Keratinocyte (primary cell): ENCODE data around the gene JAZF1. TPM values are rescaled to one million over a fixed set of nuclear protein-coding genes. Genes with fewer than 3 reads are reported as not detected.

Experiments
- DNase-seq: peaks from one replicate; pipeline ENCODE4 v3.0.0-alpha.2; 2011; ENCODE audit warnings: low read depth, missing footprints, low spot score
- FAIRE-seq: peaks from 2 replicates; lab custom pipeline; 2011; peaks lifted over from hg19 to GRCh38; lab: Jason Lieb, UNC
- H2AFZ ChIP-seq: 2 replicates; pipeline ENCODE4 v1.6.0; 2012; ENCODE audit warnings: low read length, control low read depth, inconsistent platforms; ENCODE audit not compliant: control insufficient read depth
- H3K27ac ChIP-seq: 2 replicates; pipeline ENCODE4 v1.5.1; 2011; ENCODE audit warnings: low read length; ENCODE audit not compliant: control insufficient read depth, insufficient read depth
- H3K27me3 ChIP-seq: 3 replicates; pipeline ENCODE4 v1.6.0; 2011; ENCODE audit warnings: low read length; ENCODE audit not compliant: control insufficient read depth, insufficient read depth; ENCODE audit errors: extremely low read depth
- H3K36me3 ChIP-seq, 2 experiments: 2 replicates in 1 of 2; 3 replicates in 1 of 2; pipeline ENCODE4 v1.5.1; 2011; ENCODE audit warnings: low read length in 2 of 2, mild to moderate bottlenecking in 1 of 2; ENCODE audit not compliant: control insufficient read depth in 2 of 2, insufficient read depth in 2 of 2; ENCODE audit errors: extremely low read depth in 1 of 2
- H3K4me1 ChIP-seq: 3 replicates; pipeline ENCODE4 v1.5.1; 2011; ENCODE audit warnings: low read length; ENCODE audit not compliant: control insufficient read depth, insufficient read depth; ENCODE audit errors: extremely low read depth
- H3K4me2 ChIP-seq: 3 replicates; pipeline ENCODE4 v1.6.0; 2011; ENCODE audit warnings: low read depth, low read length; ENCODE audit not compliant: control insufficient read depth, insufficient read depth; ENCODE audit errors: extremely low read depth
- H3K4me3 ChIP-seq, 3 experiments: fragments of 200-600 bp in 1 of 3; sonication (generic) in 1 of 3; 2 replicates in 2 of 3; 3 replicates in 1 of 3; pipeline ENCODE4 v1.5.1; 2011 to 2016; ENCODE audit warnings: low read length in 3 of 3, mild to moderate bottlenecking in 3 of 3, control low read depth in 2 of 3, inconsistent platforms in 1 of 3, low read depth in 1 of 3, mixed read lengths in 1 of 3, mixed run types in 1 of 3, moderate library complexity in 1 of 3; ENCODE audit not compliant: control insufficient read depth in 2 of 3, insufficient read depth in 2 of 3; ENCODE audit errors: extremely low read depth in 1 of 3
- H3K79me2 ChIP-seq: 2 replicates; pipeline ENCODE4 v1.6.0; 2012; ENCODE audit warnings: low read length; ENCODE audit not compliant: control insufficient read depth, insufficient read depth
- H3K9ac ChIP-seq: 3 replicates; pipeline ENCODE4 v1.6.0; 2011; ENCODE audit warnings: low read length; ENCODE audit not compliant: control insufficient read depth, insufficient read depth; ENCODE audit errors: extremely low read depth
- H3K9me1 ChIP-seq: 3 replicates; pipeline ENCODE4 v1.6.0; 2011; ENCODE audit warnings: low read length; ENCODE audit not compliant: control insufficient read depth, insufficient read depth; ENCODE audit errors: extremely low read depth
- H3K9me3 ChIP-seq: 2 replicates; pipeline ENCODE4 v1.5.1; 2012; ENCODE audit warnings: low read depth, low read length; ENCODE audit not compliant: control insufficient read depth
- H4K20me1 ChIP-seq: 3 replicates; pipeline ENCODE4 v1.6.0; 2011; ENCODE audit warnings: low read length; ENCODE audit not compliant: control insufficient read depth, insufficient read depth; ENCODE audit errors: extremely low read depth
- CTCF ChIP-seq, 3 experiments: IDR thresholded peaks in 1 of 3; conservative IDR thresholded peaks in 1 of 3; optimal IDR thresholded peaks in 1 of 3; 2 replicates in 2 of 3; 3 replicates in 1 of 3; pipeline versions ENCODE3 to v1.5.1; 2011; ENCODE audit warnings: low read length in 3 of 3, mild to moderate bottlenecking in 3 of 3, moderate library complexity in 2 of 3, control low read depth in 1 of 3, inconsistent platforms in 1 of 3; ENCODE audit not compliant: insufficient read depth in 2 of 3; ENCODE audit errors: extremely low read depth in 1 of 3
- EZH2 ChIP-seq: IDR thresholded peaks from one replicate; pipeline ENCODE4 v1.6.1; 2012; ENCODE audit warnings: inconsistent platforms, mild to moderate bottlenecking, low read length, moderate library complexity
- dilution Hi-C: fragments of 300-500 bp; cut with MboI; formaldehyde crosslinking; loops from one replicate; pipeline ENCODE4 v1.7.0; 2020; ENCODE audit warnings: low sequenced_read_pairs; ENCODE audit not compliant: extremely low pct_ligation_motif_present
- polyA plus RNA-seq, 5 experiments: library from polyadenylated mRNA; depleted of rRNA in 3 of 5; stranded (reverse) in 3 of 5; stranded (forward) in 1 of 5; unstranded in 1 of 5; fragments of >200 nt; gene quantifications; 1 replicate in 1 of 5; 2 replicates in 3 of 5; 3 replicates in 1 of 5; pipeline versions ENCODE4 v1.2.1 to v1.2.3, GENCODE V29; 2011 to 2012; ENCODE audit warnings: missing spikeins in 2 of 5, low read depth in 1 of 5, low replicate concordance in 1 of 5

JAZF1 gene
- polyA plus RNA-seq, 1 donor (not counting 4 experiments of a cell fraction or from before 2014, with no cell fraction given), result 2.5 TPM

- H3K79me2 ChIP-seq, result no peaks in the 10 kb centered on the region
- no peak for TF ChIP-seq EZH2
- TF ChIP-seq CTCF (optimal IDR thresholded peaks at IDR 0.05 in 1 of 3, IDR thresholded peaks at IDR 0.05 in 1 of 3, conservative IDR thresholded peaks at IDR 0.05 in 1 of 3; ENCODE audit: extremely low read depth in 1 of 3, insufficient read depth in 2 of 3, low read length in 3 of 3), result no peak
- H3K36me3 ChIP-seq, result no peaks in the 10 kb centered on the region
- H3K4me1 ChIP-seq, result peaks cover 7% of the 10 kb centered on the region
- no peak for DNase-seq
- FAIRE-seq, result no peak
- no peaks in the 10 kb centered on the region for H3K27me3 ChIP-seq
- H3K4me3 ChIP-seq, result no peak overlapping the region
- no peak overlapping the region for H3K9ac ChIP-seq
- no peaks in the 10 kb centered on the region for H3K9me1 ChIP-seq
- H3K9me3 ChIP-seq, result no peaks in the 10 kb centered on the region
- no peak overlapping the region for H3K27ac ChIP-seq
- H3K4me2 ChIP-seq, result no peak overlapping the region
- H2AFZ ChIP-seq, result no peak overlapping the region
- dilution Hi-C loops, result no loop called here
- no peaks in the 10 kb centered on the region for H4K20me1 ChIP-seq
Observed at GRCh38 chr7:27850531-27850930, 330.1 kb downstream of the JAZF1 start.

GRCh38 chr7:27846388-27846787, 334.2 kb downstream of the JAZF1 start:
- no peak overlapping the region for H3K27ac ChIP-seq
- H3K4me1 ChIP-seq, result peaks cover 7% of the 10 kb centered on the region
- TF ChIP-seq EZH2 (no peak), CTCF (optimal IDR thresholded peaks at IDR 0.05 in 1 of 3, IDR thresholded peaks at IDR 0.05 in 1 of 3, conservative IDR thresholded peaks at IDR 0.05 in 1 of 3; ENCODE audit: extremely low read depth in 1 of 3, insufficient read depth in 2 of 3, low read length in 3 of 3) (no peak)
- no peaks in the 10 kb centered on the region for H3K79me2 ChIP-seq
- H3K9ac ChIP-seq, result no peak overlapping the region
- H3K27me3 ChIP-seq, result no peaks in the 10 kb centered on the region
- H4K20me1 ChIP-seq, result no peaks in the 10 kb centered on the region
- no peaks in the 10 kb centered on the region for H3K9me1 ChIP-seq
- peak; percentile 5 for DNase-seq
- dilution Hi-C loops, result no loop called here
- H2AFZ ChIP-seq, result no peak overlapping the region
- H3K36me3 ChIP-seq, result no peaks in the 10 kb centered on the region
- H3K4me2 ChIP-seq, result no peak overlapping the region
- no peak for FAIRE-seq
- no peak overlapping the region for H3K4me3 ChIP-seq
- no peaks in the 10 kb centered on the region for H3K9me3 ChIP-seq
